ENCODE data around the gene LRRC19. TPM values are rescaled to one million over a fixed set of nuclear protein-coding genes. Genes with fewer than 3 reads are reported as not detected.
A peak's percentile ranks its signal among the peaks of the same experiment; 100 is the strongest.

The LRRC19 gene
- total RNA-seq, 3 donors from 2014 or later = not detected

- peak; percentile 74 for DNase-seq
- Mint-ChIP-seq H3K4me3 (peak within 1 kb of the TSS; percentile 96), H3K27me3 (ENCODE audit: low read depth) (no peaks in the 10 kb centered on the region), H3K4me1 (ENCODE audit: low read depth) (peaks cover 42% of the 10 kb centered on the region), H3K9me3 (no peaks in the 10 kb centered on the region), H3K36me3 (ENCODE audit: insufficient read depth) (peaks cover 14% of the 10 kb centered on the region)
- ATAC-seq = peak; percentile 97
Measured at GRCh38 chr9:26946753-26947727, 58.4 kb downstream of the LRRC19 start, which contains the start of gene PLAA. Gene PLAA, minus strand, starts transcription at chr9:26947242. Its CDS starts 197 bp downstream, at chr9:26947045.

GRCh38 chr9:26945591-26945990 lies 59.9 kb downstream of the LRRC19 start:
- ATAC-seq (no peak), DNase-seq (no peak)
- Mint-ChIP-seq H3K9me3 (no peaks in the 10 kb centered on the region), H3K27me3 (ENCODE audit: low read depth) (no peaks in the 10 kb centered on the region), H3K4me1 (ENCODE audit: low read depth) (peaks cover 54% of the 10 kb centered on the region), H3K36me3 (ENCODE audit: insufficient read depth) (peaks cover 17% of the 10 kb centered on the region), H3K4me3 (peak overlapping the region; percentile 96)

Other genes starting within 250 kb of the LRRC19 start
- gene CAAP1, start 112.9 kb downstream of the LRRC19 start, total RNA-seq = 10 to 100 TPM; 23.4 to 27.0 (median 24.9) TPM
- 10 to 100 TPM; 54.4 to 56.8 (median 55.4) TPM for gene PLAA, start 58.4 kb downstream of the LRRC19 start, total RNA-seq
- gene IFT74, start 49.3 kb downstream of the LRRC19 start, total RNA-seq = 1 to 10 TPM; 6.4 to 8.8 (median 7.0) TPM
- under 1 TPM in 1 of 3 donors, not detected in 2; 0.05 TPM for gene TEK, start 103.6 kb upstream of the LRRC19 start, total RNA-seq

All from activated T-cell treated with anti-CD3 and anti-CD28 coated beads, Interleukin-2, amount 50 U/mL, for 4 hours (primary cell).